ENCODE results near the gene THBD. TPM values are rescaled to one million over a fixed set of nuclear protein-coding genes. Genes with fewer than 3 reads are reported as not detected.

Gene THBD
- total and polyA plus RNA-seq, 2 of the 4 experiments (the other 2 are of a cell fraction): 0.07 TPM; not detected in 1

DNA sequence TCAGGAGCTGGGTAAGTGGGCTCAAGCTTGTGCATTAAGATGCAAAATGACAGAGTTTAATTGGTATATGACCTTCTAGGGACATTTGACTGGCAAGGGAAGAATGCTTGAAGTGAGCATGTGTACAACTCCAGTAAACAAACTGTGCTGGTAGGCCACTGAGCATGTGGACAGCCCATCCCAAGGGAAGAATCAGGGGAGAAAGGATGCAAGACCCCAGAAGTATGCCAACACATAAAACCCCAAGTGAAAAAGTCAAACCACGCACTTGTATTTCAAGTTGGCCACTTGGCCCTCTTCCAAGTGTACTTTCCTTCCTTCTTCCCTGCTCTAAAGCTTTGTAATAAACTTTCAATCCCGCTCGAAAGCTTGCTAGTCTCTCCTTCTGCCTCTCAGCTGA, 10.4 kb upstream of the THBD start:
- Histone ChIP-seq H2BK15ac (ENCODE audit: low read depth, low read length) (no peak overlapping the region), H3K79me1 (ENCODE audit: low read depth in 1 of 2, low read length in 2 of 2) (no peaks in the 10 kb centered on the region), H2BK120ac (ENCODE audit: low read depth, low read length) (no peak overlapping the region), H4K8ac (ENCODE audit: low read depth in 2 of 2, low read length in 2 of 2) (no peak overlapping the region), H3K56ac (ENCODE audit: extremely low read depth, insufficient read depth, low read length) (no peak overlapping the region), H3K18ac (ENCODE audit: low read depth, low read length) (no peak overlapping the region), H3K9me1 (ENCODE audit: insufficient read depth, low read length) (0 out of 2 replicates have a peak, but pooled peaks cover 2% of the 10 kb centered on the region), H3K4me3 (ENCODE audit: insufficient read depth, low read depth, low read length) (no peak overlapping the region), H3K27ac (ENCODE audit: insufficient read depth, low read length) (no peak overlapping the region), H2BK20ac (ENCODE audit: low read depth, low read length) (no peak overlapping the region), H2AFZ (replicated peaks; ENCODE audit: low read length, poor library complexity) (no peak overlapping the region), H4K20me1 (ENCODE audit: insufficient read depth, low read length) (no peaks in the 10 kb centered on the region), H3K4me2 (ENCODE audit: low read depth, low read length) (no peak overlapping the region), H3K9ac (ENCODE audit: low read depth, low read length) (no peak overlapping the region), H3K9me3 (ENCODE audit: control insufficient read depth, insufficient read depth, low read length) (no peaks in the 10 kb centered on the region), H3K27me3 (ENCODE audit: control insufficient read depth, insufficient read depth, low read length) (peaks cover 15% of the 10 kb centered on the region), H4K91ac (ENCODE audit: insufficient read depth, low read depth, low read length) (no peak overlapping the region), H4K5ac (ENCODE audit: low read depth, low read length) (no peak overlapping the region), H3K14ac (replicated peaks; ENCODE audit: low read depth, low read length) (no peak overlapping the region), H3K36me3 (ENCODE audit: control insufficient read depth, insufficient read depth, low read length) (no peaks in the 10 kb centered on the region), H3K4ac (ENCODE audit: low read depth, low read length) (no peak overlapping the region), H3K4me1 (ENCODE audit: control insufficient read depth, insufficient read depth, low read length) (peaks cover 10% of the 10 kb centered on the region; the same call in 1 of the 2 replicates), H3K23ac (ENCODE audit: low read depth, low read length) (no peak overlapping the region), H2AK9ac (replicated peaks; ENCODE audit: low read depth, low read length, poor library complexity) (no peak overlapping the region), H2AK5ac (ENCODE audit: low read depth, low read length) (no peak overlapping the region), H2BK5ac (ENCODE audit: low read depth, low read length, poor library complexity, severe bottlenecking) (no peak overlapping the region)
- intact Hi-C loops (cut with micrococcal nuclease) (loop anchor here (5.0 kb wide), 1 partner anchor 177 kb away; no protein-coding TSS in a partner anchor), dilution Hi-C loops (cut with HindIII; ENCODE audit: low sequenced_read_pairs, unreplicated experiment) (no loop called here), in situ Hi-C loops (cut with MboI; ENCODE audit: low sequenced_read_pairs) (loop anchor here (10.0 kb wide), 1 partner anchor 285 kb away; no protein-coding TSS in a partner anchor)
- BruUV-seq (replicated peaks): no TSS peak
- TF ChIP-seq NFE2L2 (IDR thresholded peaks at IDR 0.05; ENCODE audit: low read depth, low read length) (no peak), POLR2A (IDR thresholded peaks at IDR 0.05; ENCODE audit: low read depth, low read length) (no peak), MAFK (IDR thresholded peaks at IDR 0.05; ENCODE audit: low read depth, low read length) (no peak), SMC3 (IDR thresholded peaks at IDR 0.05; ENCODE audit: low read depth, low read length) (no peak), CHD1 (IDR thresholded peaks at IDR 0.05; ENCODE audit: low read depth, low read length) (no peak), MXI1 (IDR thresholded peaks at IDR 0.05; ENCODE audit: borderline replicate concordance, low read depth, low read length) (no peak), RFX5 (IDR thresholded peaks at IDR 0.05; ENCODE audit: low read depth, low read length) (no peak)
- ChIA-PET CTCF (no interaction called here), POLR2A (ENCODE audit: unreplicated experiment) (no interaction called here)
- ATAC-seq (ENCODE audit: low read depth): no peak
- no CpG with 5 or more reads among the region's 3 CpGs for WGBS, 2 experiments (ENCODE audit: extremely low coverage in 2 of 2, insufficient read length in 1 of 2)
- DNase-seq: no peak
